GM23248 (cell line): ENCODE measurements around the gene SLIT3. TPM values are rescaled to one million over a fixed set of nuclear protein-coding genes. Genes with fewer than 3 reads are reported as not detected.

Experiments used
- DNase-seq: peaks from one replicate; pipeline ENCODE4 v3.0.0-alpha.2; 2015
- H2AFZ ChIP-seq: fragments of 200-600 bp; sonication (generic); 2 replicates; pipeline ENCODE4 v1.6.1; 2016; ENCODE audit warnings: antibody characterized with exemption
- H3F3A ChIP-seq: fragments of 200-600 bp; sonication (generic); 2 replicates; pipeline ENCODE4 v1.6.1; 2016; ENCODE audit warnings: mild to moderate bottlenecking, antibody characterized with exemption, mixed run types; ENCODE audit not compliant: insufficient read depth
- H3K27ac ChIP-seq: fragments of 200-600 bp; sonication (generic); 2 replicates; pipeline ENCODE4 v1.5.1; 2016; ENCODE audit warnings: mild to moderate bottlenecking
- H3K27me3 ChIP-seq: fragments of 200-600 bp; sonication (generic); replicated peaks from 2 replicates; pipeline ENCODE4 v1.6.1; 2016; ENCODE audit warnings: mild to moderate bottlenecking; ENCODE audit not compliant: insufficient read depth
- H3K36me3 ChIP-seq: fragments of 200-600 bp; sonication (generic); 2 replicates; pipeline ENCODE4 v1.6.1; 2016; ENCODE audit warnings: low read depth, mild to moderate bottlenecking
- H3K4me1 ChIP-seq: fragments of 200-600 bp; sonication (generic); 2 replicates; pipeline ENCODE4 v1.6.1; 2016; ENCODE audit warnings: mild to moderate bottlenecking; ENCODE audit not compliant: insufficient read depth
- H3K4me2 ChIP-seq: fragments of 200-600 bp; sonication (generic); one replicate; pipeline ENCODE4 v1.6.1; 2016; ENCODE audit warnings: mild to moderate bottlenecking; ENCODE audit not compliant: unreplicated experiment
- H3K4me3 ChIP-seq: fragments of 200-600 bp; sonication (generic); 2 replicates; pipeline ENCODE4 v1.5.1; 2016; ENCODE audit warnings: mild to moderate bottlenecking
- H3K79me2 ChIP-seq: fragments of 200-600 bp; sonication (generic); 2 replicates; pipeline ENCODE4 v1.6.1; 2016; ENCODE audit warnings: mild to moderate bottlenecking; ENCODE audit not compliant: insufficient read depth
- H3K9ac ChIP-seq: fragments of 200-600 bp; sonication (generic); 2 replicates; pipeline ENCODE4 v1.6.1; 2016; ENCODE audit warnings: mild to moderate bottlenecking
- H3K9me2 ChIP-seq: fragments of 200-600 bp; sonication (generic); 2 replicates; pipeline ENCODE4 v1.6.1; 2016; ENCODE audit warnings: mixed run types, mild to moderate bottlenecking, moderate library complexity; ENCODE audit not compliant: insufficient read depth
- H3K9me3 ChIP-seq: fragments of 200-600 bp; sonication (generic); one replicate; pipeline ENCODE4 v1.6.1; 2017; ENCODE audit warnings: low read depth
- H4K20me1 ChIP-seq: fragments of 200-600 bp; sonication (generic); 2 replicates; pipeline ENCODE4 v1.6.0; 2016; ENCODE audit not compliant: insufficient read depth
- EZH2 ChIP-seq: fragments of 200-600 bp; sonication (generic); IDR thresholded peaks from 2 replicates; pipeline ENCODE4 v1.6.1; 2018; ENCODE audit warnings: antibody characterized with exemption, mild to moderate bottlenecking; ENCODE audit not compliant: insufficient read depth, poor library complexity, severe bottlenecking
- EZH2phosphoT487 ChIP-seq: fragments of 200-600 bp; sonication (generic); IDR thresholded peaks from 2 replicates; pipeline ENCODE4 v1.6.1; 2018; ENCODE audit warnings: antibody characterized with exemption, moderate library complexity, mild to moderate bottlenecking, low read depth; ENCODE audit not compliant: insufficient read depth
- WGBS, 2 experiments: methylation state at CpG; one replicate each; pipeline ENCODE4 v1.1.6; 2015 to 2017; ENCODE audit warnings: low lambda C conversion rate in 2 of 2, low coverage in 1 of 2; ENCODE audit errors: missing lambda C conversion rate in 2 of 2; 5-methylcytosine and 5-hydroxymethylcytosine counted together
- in situ Hi-C: fragments of 300-500 bp; cut with MboI; formaldehyde crosslinking; loops from 2 replicates; pipeline ENCODE4 v1.15.0; 2020
- polyA plus RNA-seq: library from polyadenylated mRNA; unstranded; fragments of >200 nt; fragmentation: Nextera tagmentation; extraction: Ambion mirVana; gene quantifications from 2 replicates; pipeline ENCODE4 v1.2.1, GENCODE V29; 2016
- total RNA-seq: library from RNA; depleted of rRNA; stranded (reverse); fragments of >200 nt; shearing (Covaris generic); gene quantifications from 2 replicates; pipeline ENCODE4 v1.2.3, GENCODE V29; 2014

The SLIT3 gene
- total and polyA plus RNA-seq, 2 experiments from 2014 or later: 61.9 to 100 TPM

DNA sequence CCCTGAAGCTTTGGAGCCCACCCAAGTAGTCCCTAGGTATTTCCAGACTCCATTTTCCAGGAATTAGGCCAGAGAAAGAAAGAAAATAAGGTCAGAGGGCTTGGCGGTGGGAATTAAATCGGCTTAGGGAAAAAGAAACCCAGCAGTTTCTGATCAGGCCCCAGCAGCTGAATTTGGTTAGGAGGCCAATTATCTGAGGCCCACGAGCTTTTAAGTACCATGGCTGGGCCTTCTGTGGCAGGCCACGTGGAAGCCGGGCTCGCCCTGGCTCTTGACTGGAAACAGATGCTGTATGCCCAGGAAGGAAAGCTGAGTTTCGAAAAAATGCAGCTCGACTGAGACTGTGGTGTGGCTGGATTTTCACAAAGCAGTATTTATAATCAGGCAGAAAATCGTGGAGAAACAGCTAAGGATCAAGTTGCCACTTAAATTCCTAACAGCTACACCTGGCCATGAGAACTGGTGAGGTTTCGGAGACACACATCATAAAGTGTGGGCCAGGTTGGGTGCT is 646.7 kb downstream of the SLIT3 start:
- H3K27ac ChIP-seq: peak overlapping the region; percentile 46
- peaks cover 23% of the 10 kb centered on the region for H3K4me1 ChIP-seq
- no peaks in the 10 kb centered on the region for H3K27me3 ChIP-seq
- H3K9me3 ChIP-seq: no peaks in the 10 kb centered on the region
- H3F3A ChIP-seq: peaks cover 13% of the 10 kb centered on the region
- H3K4me2 ChIP-seq: peak overlapping the region; percentile 39
- H3K9ac ChIP-seq: peak overlapping the region; percentile 54
- no peaks in the 10 kb centered on the region for H3K79me2 ChIP-seq
- DNase-seq: peak; percentile 84
- no peak overlapping the region for H3K4me3 ChIP-seq
- H4K20me1 ChIP-seq: no peaks in the 10 kb centered on the region
- TF ChIP-seq EZH2phosphoT487: no peak
- TF ChIP-seq EZH2: no peak
- H3K9me2 ChIP-seq: no peaks in the 10 kb centered on the region
- H2AFZ ChIP-seq: peak overlapping the region; percentile 83
- WGBS, 2 experiments: 18 to 21% methylated on average over 10 of the region's 10 CpGs
- no peaks in the 10 kb centered on the region for H3K36me3 ChIP-seq
- in situ Hi-C loops: no loop called here

DNA sequence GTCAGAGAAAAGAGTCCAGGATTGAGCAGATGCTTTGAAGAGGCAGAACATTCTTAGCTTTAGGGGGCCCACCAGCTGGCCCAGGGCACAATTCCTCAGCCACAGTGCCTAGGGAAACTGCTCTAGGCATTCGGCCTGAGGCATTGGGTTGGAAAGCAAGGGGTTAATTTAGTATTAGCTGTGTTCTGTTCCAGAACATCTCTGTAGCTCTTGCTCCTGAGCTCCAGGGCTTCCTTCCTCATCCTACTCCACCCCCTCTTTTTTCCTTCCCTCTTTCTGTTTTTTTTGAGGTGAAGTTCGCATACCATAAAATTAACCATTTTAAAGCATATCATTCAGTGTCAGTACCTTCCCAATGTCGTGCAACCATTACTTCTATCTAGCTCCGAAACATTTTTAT is 647.3 kb downstream of the SLIT3 start:
- H3F3A ChIP-seq: peaks cover 13% of the 10 kb centered on the region
- no peak for DNase-seq
- in situ Hi-C loops: no loop called here
- no peaks in the 10 kb centered on the region for H3K79me2 ChIP-seq
- WGBS, 2 experiments: 37 to 44% methylated on average over 4 of the region's 4 CpGs
- no peak overlapping the region for H3K4me2 ChIP-seq
- no peaks in the 10 kb centered on the region for H3K27me3 ChIP-seq
- no peaks in the 10 kb centered on the region for H3K9me2 ChIP-seq
- H3K4me1 ChIP-seq: peaks cover 23% of the 10 kb centered on the region
- H3K9me3 ChIP-seq: no peaks in the 10 kb centered on the region
- no peaks in the 10 kb centered on the region for H3K36me3 ChIP-seq
- H3K4me3 ChIP-seq: no peak overlapping the region
- TF ChIP-seq EZH2phosphoT487: no peak
- no peak for TF ChIP-seq EZH2
- H3K9ac ChIP-seq: peak overlapping the region; percentile 54; the same call in 1 of the 2 replicates
- H2AFZ ChIP-seq: peak overlapping the region; percentile 83
- H4K20me1 ChIP-seq: no peaks in the 10 kb centered on the region
- 0 out of 2 replicates have a peak overlapping the region, but pooled peaks have one; percentile 46 for H3K27ac ChIP-seq

DNA sequence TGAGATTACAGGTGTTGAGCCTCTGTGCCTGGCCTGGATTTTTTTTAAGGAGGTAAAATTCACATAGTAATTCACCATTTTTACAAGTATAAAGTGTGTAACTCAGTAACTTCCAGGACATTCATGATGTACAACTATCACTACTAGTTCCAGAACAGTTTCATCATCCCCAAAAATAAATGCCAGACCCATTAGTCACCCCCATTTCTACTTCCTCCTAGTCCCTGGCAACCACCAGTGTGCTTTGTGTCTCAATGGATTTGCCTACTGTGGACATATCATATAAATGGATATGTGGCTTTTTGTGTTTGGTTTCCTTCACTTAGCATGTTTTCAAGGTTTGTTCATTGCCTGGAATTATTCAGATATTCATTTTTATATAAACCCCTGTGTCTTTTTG is 649.3 kb downstream of the SLIT3 start:
- no peaks in the 10 kb centered on the region for H3K9me3 ChIP-seq
- H4K20me1 ChIP-seq: no peaks in the 10 kb centered on the region
- H3K4me1 ChIP-seq: peaks cover 31% of the 10 kb centered on the region
- peak overlapping the region; percentile 30 for H3K4me2 ChIP-seq
- no peaks in the 10 kb centered on the region for H3K27me3 ChIP-seq
- peak; percentile 84 for DNase-seq
- no peak overlapping the region for H3K4me3 ChIP-seq
- H2AFZ ChIP-seq: no peak overlapping the region
- no peaks in the 10 kb centered on the region for H3K9me2 ChIP-seq
- peaks cover 22% of the 10 kb centered on the region for H3F3A ChIP-seq
- no peaks in the 10 kb centered on the region for H3K79me2 ChIP-seq
- TF ChIP-seq EZH2phosphoT487: no peak
- TF ChIP-seq EZH2: no peak
- H3K36me3 ChIP-seq: no peaks in the 10 kb centered on the region
- peak overlapping the region; percentile 40 for H3K27ac ChIP-seq
- in situ Hi-C loops: no loop called here
- no peak overlapping the region for H3K9ac ChIP-seq

DNA sequence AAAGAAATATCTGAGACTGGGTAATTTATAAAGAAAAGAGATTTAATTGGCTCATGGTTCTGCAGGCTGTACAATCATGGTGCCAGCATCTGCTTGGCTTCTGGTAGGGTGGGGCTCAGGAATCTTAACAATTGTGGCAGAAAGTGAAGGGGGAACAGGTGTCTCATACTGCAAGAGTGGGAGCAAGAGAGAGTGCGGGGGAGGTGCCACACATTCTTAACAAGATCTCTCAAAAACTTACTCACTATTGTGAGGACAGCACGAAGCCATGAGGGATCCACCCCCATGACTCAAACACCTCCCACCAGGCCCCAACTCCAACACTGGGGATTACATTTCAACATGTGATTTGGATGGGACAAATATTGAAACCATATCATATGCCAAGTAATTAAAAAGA is 651.6 kb downstream of the SLIT3 start:
- Histone ChIP-seq H3K9me3 (no peaks in the 10 kb centered on the region), H3K4me2 (no peak overlapping the region), H3K79me2 (no peaks in the 10 kb centered on the region), H4K20me1 (no peaks in the 10 kb centered on the region), H3K36me3 (no peaks in the 10 kb centered on the region), H3K27me3 (no peaks in the 10 kb centered on the region), H3K27ac (no peak overlapping the region), H3K4me3 (no peak overlapping the region), H3K9ac (no peak overlapping the region), H3F3A (peaks cover 18% of the 10 kb centered on the region), H3K9me2 (no peaks in the 10 kb centered on the region), H2AFZ (no peak overlapping the region), H3K4me1 (peaks cover 29% of the 10 kb centered on the region)
- in situ Hi-C loops: no loop called here
- TF ChIP-seq EZH2phosphoT487: no peak
- TF ChIP-seq EZH2: no peak
- WGBS, 2 experiments: 56 to 62% methylated on average over 2 of the region's 2 CpGs
- DNase-seq: peak; percentile 15

DNA sequence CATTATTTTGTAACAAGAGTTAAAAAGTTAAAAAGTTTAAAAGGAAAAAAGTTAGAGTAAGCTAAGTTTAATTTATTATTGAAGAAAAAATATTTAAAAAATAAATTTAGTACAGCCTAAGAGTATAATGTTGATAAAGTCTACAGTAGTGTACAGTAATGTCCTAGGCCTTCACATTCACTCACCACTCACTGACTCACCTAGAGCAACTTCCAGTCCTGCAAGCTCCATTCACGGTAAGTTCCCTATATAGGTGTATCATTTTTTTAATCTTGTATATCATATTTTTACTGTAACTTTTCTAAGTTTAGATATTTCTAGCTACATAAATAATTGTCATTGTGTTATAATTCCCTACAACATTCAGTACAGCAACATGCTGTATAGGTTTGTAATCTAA is 652.4 kb downstream of the SLIT3 start:
- TF ChIP-seq EZH2phosphoT487: no peak
- TF ChIP-seq EZH2: no peak
- Histone ChIP-seq H3K4me3 (no peak overlapping the region), H3K9ac (no peak overlapping the region), H3K4me2 (no peak overlapping the region), H3K27ac (no peak overlapping the region), H3F3A (peaks cover 14% of the 10 kb centered on the region), H4K20me1 (no peaks in the 10 kb centered on the region), H3K27me3 (no peaks in the 10 kb centered on the region), H2AFZ (no peak overlapping the region), H3K4me1 (peaks cover 21% of the 10 kb centered on the region), H3K9me2 (no peaks in the 10 kb centered on the region), H3K36me3 (no peaks in the 10 kb centered on the region), H3K9me3 (no peaks in the 10 kb centered on the region), H3K79me2 (no peaks in the 10 kb centered on the region)
- WGBS, 2 experiments: 96 to 97% methylated on average over 1 of the region's 1 CpG
- DNase-seq: no peak
- in situ Hi-C loops: no loop called here
